GM12878 (cell line): ENCODE measurements around the gene GTF3C1. TPM values are rescaled to one million over a fixed set of nuclear protein-coding genes. Genes with fewer than 3 reads are reported as not detected.

Experiments
- ATAC-seq: fragments of 200-7000 bp; cut with Tn5 transposase; 3 replicates; pipeline ENCODE4 v1.9.1; 2020; ENCODE audit warnings: mild to moderate bottlenecking, moderate library complexity
- BruUV-seq: library from RNA; stranded (reverse); fragments of 400-500 nt; replicated peaks from 2 replicates; lab custom pipeline; 2021; lab: Mats Ljungman, UMichigan
- CTCF ChIA-PET: fragments of 300-600 bp; sonication (Branson Sonifier 250); formaldehyde crosslinking; extraction: SDS; loops from one replicate; lab custom pipeline; 2021; ENCODE audit warnings: inconsistent platforms; lab: Yijun Ruan, JAX
- POLR2A ChIA-PET: fragments of 350-600 bp; formaldehyde crosslinking; extraction: SDS; loops from one replicate; lab custom pipeline; 2021; ENCODE audit warnings: inconsistent platforms; lab: Charles Lee
- RAD21 ChIA-PET: fragments of 300-600 bp; sonication (Branson Sonifier 250); formaldehyde crosslinking; loops from one replicate; lab custom pipeline; 2023; ENCODE audit warnings: antibody characterized with exemption; ENCODE audit not compliant: unreplicated experiment; lab: Charles Lee
- SMC1A ChIA-PET: fragments of 300-600 bp; sonication (Branson Sonifier 250); formaldehyde crosslinking; loops from one replicate; lab custom pipeline; 2023; ENCODE audit not compliant: unreplicated experiment, uncharacterized antibody; lab: Charles Lee
- DNase-seq: peaks from one replicate; pipeline ENCODE4 v3.0.0-alpha.2; 2011; ENCODE audit warnings: low read depth, low spot score
- FAIRE-seq: peaks from 3 replicates; lab custom pipeline; 2011; peaks lifted over from hg19 to GRCh38; lab: Jason Lieb, UNC
- H2AFZ ChIP-seq: 2 replicates; pipeline ENCODE4 v1.6.0; 2011; ENCODE audit warnings: low read depth, low read length, control low read depth; ENCODE audit not compliant: control insufficient read depth
- H3K27ac ChIP-seq: 2 replicates; pipeline ENCODE4 v1.5.1; 2011; ENCODE audit warnings: control low read depth; ENCODE audit not compliant: control insufficient read depth, insufficient read depth
- H3K27me3 ChIP-seq, 2 experiments: replicated peaks in 1 of 2; 2 replicates each; pipeline versions ENCODE4 v1.6.0 to v1.6.1; 2011; ENCODE audit warnings: low read length in 1 of 2; ENCODE audit not compliant: control insufficient read depth in 2 of 2, insufficient read depth in 2 of 2
- H3K36me3 ChIP-seq, 2 experiments: 2 replicates each; pipeline ENCODE4 v1.5.1; 2011; ENCODE audit warnings: low read length in 1 of 2; ENCODE audit not compliant: control insufficient read depth in 2 of 2, insufficient read depth in 2 of 2
- H3K4me1 ChIP-seq: 2 replicates; pipeline ENCODE4 v1.6.1; 2011; ENCODE audit warnings: mild to moderate bottlenecking, low read length, moderate library complexity, mixed read lengths; ENCODE audit not compliant: control insufficient read depth, insufficient read depth
- H3K4me2 ChIP-seq: 2 replicates; pipeline ENCODE4 v1.6.0; 2011; ENCODE audit warnings: control low read depth; ENCODE audit not compliant: control insufficient read depth, insufficient read depth
- H3K4me3 ChIP-seq: fragments of 200-600 bp; sonication (generic); 2 replicates; pipeline ENCODE4 v1.5.1; 2016
- H3K79me2 ChIP-seq: 2 replicates; pipeline ENCODE4 v1.6.0; 2011; ENCODE audit warnings: low read length; ENCODE audit not compliant: control insufficient read depth, insufficient read depth
- H3K9ac ChIP-seq: 2 replicates; pipeline ENCODE4 v1.8.0; 2011; ENCODE audit warnings: low read length, control low read depth, mixed read lengths; ENCODE audit not compliant: control insufficient read depth, insufficient read depth
- H3K9me3 ChIP-seq: replicated peaks from 3 replicates; pipeline ENCODE4 v1.5.1; 2011; ENCODE audit warnings: mild to moderate bottlenecking, low read length; ENCODE audit not compliant: control insufficient read depth, insufficient read depth
- H4K20me1 ChIP-seq: 2 replicates; pipeline ENCODE4 v1.6.0; 2011; ENCODE audit not compliant: control insufficient read depth, insufficient read depth
- BHLHE40 ChIP-seq, 2 experiments: fragments of 450-650 bp in 1 of 2; IDR thresholded peaks; 2 replicates each; pipeline ENCODE4 v1.6.1; 2011 to 2017; ENCODE audit warnings: low read depth in 2 of 2, borderline replicate concordance in 1 of 2, improper control_type of control experiment in 1 of 2, low read length in 1 of 2, mild to moderate bottlenecking in 1 of 2
- EED ChIP-seq: sonication (generic); IDR thresholded peaks from 2 replicates; pipeline ENCODE4 v1.6.1; 2016; ENCODE audit warnings: antibody characterized with exemption, low read depth
- GATAD2B ChIP-seq: fragments of 450-650 bp; conservative IDR thresholded peaks from 2 replicates; pipeline ENCODE4 v1.6.1; 2017; ENCODE audit warnings: low read depth, mild to moderate bottlenecking, moderate library complexity
- PKNOX1 ChIP-seq: fragments of 450-650 bp; IDR thresholded peaks from 2 replicates; pipeline ENCODE4 v1.6.1; 2016; ENCODE audit warnings: mild to moderate bottlenecking
- SIX5 ChIP-seq: IDR thresholded peaks from 2 replicates; pipeline ENCODE4 v1.6.1; 2011; ENCODE audit warnings: mild to moderate bottlenecking, low read depth, low read length, moderate library complexity; ENCODE audit not compliant: severe bottlenecking
- TAF1 ChIP-seq: IDR thresholded peaks from 2 replicates; pipeline ENCODE4 v1.6.1; 2011; ENCODE audit warnings: mild to moderate bottlenecking, low read depth, low read length, borderline replicate concordance
- WGBS: methylation state at CpG from one replicate; pipeline ENCODE4 v1.1.6; 2016; ENCODE audit warnings: low lambda C conversion rate; ENCODE audit not compliant: insufficient replicate concordance, insufficient coverage; ENCODE audit errors: missing lambda C conversion rate; 5-methylcytosine and 5-hydroxymethylcytosine counted together
- in situ Hi-C: fragments of 300-500 bp; cut with MboI; formaldehyde crosslinking; loops from 9 replicates; pipeline ENCODE4 v1.14.3; 2018; ENCODE audit warnings: mixed read lengths
- intact Hi-C: fragments of 100-400 bp; cut with micrococcal nuclease; formaldehyde crosslinking; loops from one replicate; pipeline ENCODE4 v1.14.2; 2022; ENCODE audit not compliant: unreplicated experiment
- polyA plus RNA-seq, 11 experiments: library from polyadenylated mRNA; depleted of rRNA in 4 of 11; unstranded in 6 of 11; stranded (reverse) in 5 of 11; fragments of >200 nt; fragmentation: Nextera tagmentation in 4 of 11; fragmentation: Illumina TruSeq in 1 of 11; extraction: Ambion mirVana in 4 of 11; extraction: Trizol in 1 of 11; gene quantifications; 1 replicate in 1 of 11; 2 replicates in 10 of 11; pipeline versions ENCODE4 v1.2.1 to v1.2.3, GENCODE V29; 2011 to 2016; ENCODE audit warnings: inconsistent platforms in 2 of 11, missing spikeins in 2 of 11, low read depth in 1 of 11
- total RNA-seq, 4 experiments: library from RNA; depleted of rRNA in 3 of 4; stranded (reverse); fragments of >200 nt in 3 of 4; fragmentation: Illumina TruSeq in 1 of 4; extraction: Trizol in 1 of 4; gene quantifications; 2 replicates each; pipeline versions ENCODE4 v1.2.1 to v1.2.3, GENCODE V29; 2013 to 2021
- TF ChIP-seq, protein P1 (sequence below): fragments of 450-650 bp; IDR thresholded peaks from 2 replicates; pipeline ENCODE4 v1.6.1; 2017; ENCODE audit warnings: borderline replicate concordance

Gene GTF3C1
- total and polyA plus RNA-seq, 10 of the 15 experiments (the other 5 are each of a cell fraction or from before 2014, with no cell fraction given), result 0.98 to 60.9 (median 34.3) TPM

- in situ Hi-C loops, result no loop called here
- FAIRE-seq, result no peak
- RAD21 ChIA-PET, result interaction anchor here (1.0 to 1.5 kb wide), 2 partner anchors 59 to 282 kb away, joined by 3 to 5 read pairs; partner anchors contain the start of gene IL21R
Measured at GRCh38 chr16:27460663-27461482, 88.8 kb downstream of the GTF3C1 start.

More at GRCh38 chr16:27460663-27461482, 88.8 kb downstream of the GTF3C1 start:
- Histone ChIP-seq H2AFZ (no peak overlapping the region), H3K79me2 (no peaks in the 10 kb centered on the region), H3K4me2 (no peak overlapping the region), H3K27me3 (no peaks in the 10 kb centered on the region), H4K20me1 (no peaks in the 10 kb centered on the region), H3K36me3 (peaks cover 3 to 14% of the 10 kb centered on the region in 2 experiments; a peak in 3 of 4 replicates), H3K4me3 (no peak overlapping the region), H3K9ac (no peak overlapping the region), H3K9me3 (no peaks in the 10 kb centered on the region), H3K27ac (no peak overlapping the region), H3K4me1 (peaks cover 8% of the 10 kb centered on the region)
- no TSS peak for BruUV-seq
- POLR2A ChIA-PET, result no interaction called here
- ATAC-seq (no peak), DNase-seq (no peak)
- CTCF ChIA-PET, result interaction anchor here (0.8 to 3.7 kb wide), 3 partner anchors 93 to 281 kb away, joined by 3 to 12 read pairs (median 6); no protein-coding TSS in a partner anchor
- TF ChIP-seq, protein P1, sequence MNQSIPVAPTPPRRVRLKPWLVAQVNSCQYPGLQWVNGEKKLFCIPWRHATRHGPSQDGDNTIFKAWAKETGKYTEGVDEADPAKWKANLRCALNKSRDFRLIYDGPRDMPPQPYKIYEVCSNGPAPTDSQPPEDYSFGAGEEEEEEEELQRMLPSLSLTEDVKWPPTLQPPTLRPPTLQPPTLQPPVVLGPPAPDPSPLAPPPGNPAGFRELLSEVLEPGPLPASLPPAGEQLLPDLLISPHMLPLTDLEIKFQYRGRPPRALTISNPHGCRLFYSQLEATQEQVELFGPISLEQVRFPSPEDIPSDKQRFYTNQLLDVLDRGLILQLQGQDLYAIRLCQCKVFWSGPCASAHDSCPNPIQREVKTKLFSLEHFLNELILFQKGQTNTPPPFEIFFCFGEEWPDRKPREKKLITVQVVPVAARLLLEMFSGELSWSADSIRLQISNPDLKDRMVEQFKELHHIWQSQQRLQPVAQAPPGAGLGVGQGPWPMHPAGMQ, result no peak
- TF ChIP-seq BHLHE40 (IDR thresholded peaks at IDR 0.05; ENCODE audit: borderline replicate concordance in 1 of 2, low read depth in 2 of 2, low read length in 1 of 2) (no peak), TAF1 (no peak), SIX5 (no peak), PKNOX1 (no peak), GATAD2B (no peak), EED (no peak)
- intact Hi-C loops, result no loop called here
- WGBS, result 73% methylated on average over 20 of the region's 20 CpGs
- SMC1A ChIA-PET, result interaction anchor here (1.0 to 2.2 kb wide), 3 partner anchors 33 to 309 kb away, joined by 3 to 8 read pairs (median 4); no protein-coding TSS in a partner anchor
